ENCODE results near the gene CELSR3.

DNA sequence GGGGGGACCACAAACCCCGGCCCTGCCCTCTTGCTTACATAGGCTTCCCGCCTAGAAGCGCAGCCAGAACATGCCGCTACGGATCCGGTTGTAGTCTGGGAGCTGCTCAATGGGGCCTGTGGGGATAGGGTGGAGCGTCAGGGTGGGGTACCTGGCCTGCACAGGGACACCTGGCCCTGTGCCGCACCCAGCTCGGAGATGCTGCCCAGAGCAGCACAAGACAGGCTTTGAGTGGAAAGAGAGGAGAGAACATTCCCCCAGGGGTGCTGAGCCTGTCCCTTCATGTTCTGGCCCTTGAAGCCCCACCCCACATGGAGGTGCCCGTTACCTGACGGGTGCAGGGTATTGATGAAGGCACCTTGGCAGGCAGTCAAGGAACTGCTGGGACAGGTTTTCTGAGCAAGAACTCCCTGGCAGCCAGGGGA is 63.6 kb downstream of the CELSR3 start:
- TF ChIP-seq, protein P1, sequence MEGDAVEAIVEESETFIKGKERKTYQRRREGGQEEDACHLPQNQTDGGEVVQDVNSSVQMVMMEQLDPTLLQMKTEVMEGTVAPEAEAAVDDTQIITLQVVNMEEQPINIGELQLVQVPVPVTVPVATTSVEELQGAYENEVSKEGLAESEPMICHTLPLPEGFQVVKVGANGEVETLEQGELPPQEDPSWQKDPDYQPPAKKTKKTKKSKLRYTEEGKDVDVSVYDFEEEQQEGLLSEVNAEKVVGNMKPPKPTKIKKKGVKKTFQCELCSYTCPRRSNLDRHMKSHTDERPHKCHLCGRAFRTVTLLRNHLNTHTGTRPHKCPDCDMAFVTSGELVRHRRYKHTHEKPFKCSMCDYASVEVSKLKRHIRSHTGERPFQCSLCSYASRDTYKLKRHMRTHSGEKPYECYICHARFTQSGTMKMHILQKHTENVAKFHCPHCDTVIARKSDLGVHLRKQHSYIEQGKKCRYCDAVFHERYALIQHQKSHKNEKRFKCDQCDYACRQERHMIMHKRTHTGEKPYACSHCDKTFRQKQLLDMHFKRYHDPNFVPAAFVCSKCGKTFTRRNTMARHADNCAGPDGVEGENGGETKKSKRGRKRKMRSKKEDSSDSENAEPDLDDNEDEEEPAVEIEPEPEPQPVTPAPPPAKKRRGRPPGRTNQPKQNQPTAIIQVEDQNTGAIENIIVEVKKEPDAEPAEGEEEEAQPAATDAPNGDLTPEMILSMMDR (IDR thresholded peaks at IDR 0.05) = no peak
- TF ChIP-seq POLR2A (IDR thresholded peaks at IDR 0.05) (no peak), POLR2AphosphoS5 (IDR thresholded peaks at IDR 0.05) (no peak), EP300 (IDR thresholded peaks at IDR 0.05) (no peak)

Measured in sigmoid colon (tissue), 4 donors.